Neural crest cell (in vitro differentiated cells): ENCODE data around the gene COMT. TPM values are rescaled to one million over a fixed set of nuclear protein-coding genes. Genes with fewer than 3 reads are reported as not detected.

ENCODE experiments used
- DNase-seq: peaks from one replicate; pipeline ENCODE4 v3.0.0; 2021; ENCODE audit warnings: low read depth, mixed read lengths, low spot score
- H3K27ac Mint-ChIP-seq: one replicate; pipeline ENCODE4 v1.8.0; 2021; ENCODE audit warnings: mild to moderate bottlenecking, mixed read lengths; ENCODE audit not compliant: unreplicated experiment
- H3K27me3 Mint-ChIP-seq: 2 replicates; pipeline ENCODE4 v1.8.0; 2021; ENCODE audit warnings: low read depth, mild to moderate bottlenecking, mixed read lengths
- H3K36me3 Mint-ChIP-seq: 2 replicates; pipeline ENCODE4 v1.8.0; 2021; ENCODE audit warnings: low read depth, mild to moderate bottlenecking, mixed read lengths
- H3K4me1 Mint-ChIP-seq: 2 replicates; pipeline ENCODE4 v1.8.0; 2021; ENCODE audit warnings: mixed read lengths
- H3K4me3 Mint-ChIP-seq: one replicate; pipeline ENCODE4 v1.8.0; 2021; ENCODE audit warnings: mild to moderate bottlenecking, mixed read lengths
- H3K9me3 Mint-ChIP-seq: 2 replicates; pipeline ENCODE4 v1.8.0; 2021; ENCODE audit warnings: mixed read lengths
- microRNA-seq: library from miRNA; unstranded; fragments of <30 nt; microRNA quantifications from one replicate; pipeline ENCODE4, GENCODE V29; 2020
- total RNA-seq: library from RNA; stranded (reverse); gene quantifications from 2 replicates; pipeline ENCODE4 v1.2.1, GENCODE V29; 2021
- TF ChIP-seq, protein P1 (sequence below): fragments of 200-600 bp; sonication (generic); conservative IDR thresholded peaks from 2 replicates; pipeline ENCODE4 v1.5.0; 2021; ENCODE audit warnings: antibody characterized with exemption, mild to moderate bottlenecking

Gene COMT
- total RNA-seq, 1 donor from 2014 or later, result 86.4 TPM

- H3K27ac Mint-ChIP-seq, result no peak overlapping the region
- no peak for DNase-seq
- TF ChIP-seq, protein P1, sequence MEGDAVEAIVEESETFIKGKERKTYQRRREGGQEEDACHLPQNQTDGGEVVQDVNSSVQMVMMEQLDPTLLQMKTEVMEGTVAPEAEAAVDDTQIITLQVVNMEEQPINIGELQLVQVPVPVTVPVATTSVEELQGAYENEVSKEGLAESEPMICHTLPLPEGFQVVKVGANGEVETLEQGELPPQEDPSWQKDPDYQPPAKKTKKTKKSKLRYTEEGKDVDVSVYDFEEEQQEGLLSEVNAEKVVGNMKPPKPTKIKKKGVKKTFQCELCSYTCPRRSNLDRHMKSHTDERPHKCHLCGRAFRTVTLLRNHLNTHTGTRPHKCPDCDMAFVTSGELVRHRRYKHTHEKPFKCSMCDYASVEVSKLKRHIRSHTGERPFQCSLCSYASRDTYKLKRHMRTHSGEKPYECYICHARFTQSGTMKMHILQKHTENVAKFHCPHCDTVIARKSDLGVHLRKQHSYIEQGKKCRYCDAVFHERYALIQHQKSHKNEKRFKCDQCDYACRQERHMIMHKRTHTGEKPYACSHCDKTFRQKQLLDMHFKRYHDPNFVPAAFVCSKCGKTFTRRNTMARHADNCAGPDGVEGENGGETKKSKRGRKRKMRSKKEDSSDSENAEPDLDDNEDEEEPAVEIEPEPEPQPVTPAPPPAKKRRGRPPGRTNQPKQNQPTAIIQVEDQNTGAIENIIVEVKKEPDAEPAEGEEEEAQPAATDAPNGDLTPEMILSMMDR, result no peak
- peak overlapping the region; percentile 78 for H3K4me3 Mint-ChIP-seq
- H3K27me3 Mint-ChIP-seq, result peaks cover 45% of the 10 kb centered on the region
- no peaks in the 10 kb centered on the region for H3K9me3 Mint-ChIP-seq
- H3K4me1 Mint-ChIP-seq, result peaks cover 13% of the 10 kb centered on the region
- H3K36me3 Mint-ChIP-seq, result no peaks in the 10 kb centered on the region
Observed at GRCh38 chr22:20015187-20015625, 73.6 kb downstream of the COMT start.

DNA sequence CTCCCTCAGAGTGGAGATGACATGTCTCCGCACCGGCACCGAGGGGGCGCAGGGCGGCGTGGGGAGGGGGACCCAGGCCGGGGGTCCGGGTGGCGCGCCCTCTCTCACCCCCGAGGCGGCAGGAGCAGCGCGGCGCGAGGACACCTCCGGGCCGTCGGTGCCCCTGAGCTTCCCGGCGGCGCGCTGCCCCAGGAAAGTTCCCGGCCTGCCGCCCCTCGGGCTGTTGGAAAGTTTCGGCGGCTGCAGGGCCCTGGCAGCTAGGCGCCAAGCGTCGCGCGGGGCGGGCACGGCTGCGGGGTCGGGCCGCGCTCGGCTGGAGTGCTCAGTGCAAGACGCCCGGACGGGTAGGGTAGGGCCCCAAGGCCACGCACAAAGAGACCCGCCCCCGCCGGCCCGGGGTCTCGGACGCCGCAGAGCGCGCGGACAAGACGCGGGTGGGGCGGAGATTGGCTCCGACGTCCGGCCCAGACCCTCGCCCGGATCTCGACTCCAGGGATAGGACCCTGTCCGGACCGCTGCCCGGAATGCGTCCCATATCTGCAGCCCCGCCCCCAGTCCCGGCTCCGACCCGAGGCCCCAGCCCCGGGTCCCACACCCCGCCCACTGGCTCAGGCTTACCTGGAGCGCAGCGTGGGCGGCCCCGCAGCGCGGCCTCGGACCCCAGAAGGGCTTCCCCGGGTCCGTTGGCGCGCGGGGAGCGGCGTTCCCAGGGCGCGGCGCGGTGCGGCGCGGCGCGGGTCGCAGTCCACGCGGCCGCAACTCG lies 74.6 kb downstream of the COMT start:
- Mint-ChIP-seq H3K36me3 (no peaks in the 10 kb centered on the region), H3K27me3 (peaks cover 45% of the 10 kb centered on the region), H3K9me3 (no peaks in the 10 kb centered on the region), H3K4me1 (peaks cover 17% of the 10 kb centered on the region), H3K4me3 (no peak overlapping the region), H3K27ac (no peak overlapping the region)
- peak; percentile 31 for DNase-seq
- TF ChIP-seq, protein P1, result no peak

DNA sequence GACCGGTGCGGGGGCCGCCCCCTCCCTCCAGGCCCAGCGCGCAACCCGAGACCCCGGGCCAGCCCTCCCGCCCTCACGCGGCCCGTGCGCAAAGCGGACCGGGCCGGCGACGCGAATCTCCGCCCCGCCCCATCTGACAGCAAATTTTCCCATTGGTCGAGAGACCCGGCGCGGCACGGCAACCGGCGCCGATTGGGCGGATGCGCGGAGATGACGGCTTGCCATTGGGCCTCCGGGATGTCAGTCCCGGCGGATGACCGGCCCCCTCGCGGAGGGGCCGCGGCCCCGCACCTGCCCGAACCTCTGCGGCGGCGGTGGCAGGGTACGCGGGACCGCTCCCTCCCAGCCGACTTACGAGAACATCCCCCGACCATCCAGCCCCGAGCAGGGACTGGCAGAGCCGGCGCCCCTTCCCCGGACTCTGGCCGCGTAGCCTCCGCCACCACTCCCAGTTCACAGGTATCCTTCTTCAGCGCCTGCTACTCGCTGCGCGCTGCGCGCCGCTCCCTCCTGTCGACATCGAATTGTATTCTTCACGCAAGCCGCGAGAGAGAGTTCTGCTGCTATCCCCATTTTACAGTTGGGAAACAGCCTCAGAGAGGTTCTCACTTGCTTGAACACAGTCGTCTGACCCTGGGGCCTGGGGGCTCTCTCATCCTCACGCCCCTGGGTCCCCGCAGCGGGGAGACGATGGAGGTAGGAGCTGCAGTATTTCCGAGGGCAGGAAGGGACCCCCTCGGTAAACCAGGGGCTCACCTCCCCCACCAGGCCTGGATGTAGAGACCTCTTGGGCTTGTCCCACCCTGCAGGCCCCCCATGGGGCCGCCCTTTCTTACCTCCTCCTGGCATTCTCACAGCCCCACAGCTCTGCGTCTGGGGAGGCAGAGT lies 75.4 kb downstream of the COMT start, which contains the start of gene ARVCF:
Gene ARVCF (minus strand): TSS at position 90 of the 888 bp plus-strand sequence. CDS start 26,029 bp downstream, outside the sequence.
- H3K36me3 Mint-ChIP-seq, result no peaks in the 10 kb centered on the region
- H3K27ac Mint-ChIP-seq, result no peak within 1 kb of the TSS
- TF ChIP-seq, protein P1, result peak; percentile 42
- no peaks in the 10 kb centered on the region for H3K9me3 Mint-ChIP-seq
- H3K4me1 Mint-ChIP-seq, result peaks cover 21% of the 10 kb centered on the region
- peak; percentile 89 for DNase-seq
- H3K4me3 Mint-ChIP-seq, result peak within 1 kb of the TSS; percentile 83
- peaks cover 45% of the 10 kb centered on the region for H3K27me3 Mint-ChIP-seq

GRCh38 chr22:20017622-20017958 lies 76.0 kb downstream of the COMT start:
- no peaks in the 10 kb centered on the region for H3K9me3 Mint-ChIP-seq

GRCh38 chr22:20018001-20018400 lies 76.4 kb downstream of the COMT start:
- peaks cover 45% of the 10 kb centered on the region for H3K27me3 Mint-ChIP-seq
- DNase-seq, result no peak
- H3K4me3 Mint-ChIP-seq, result peak overlapping the region; percentile 83
- H3K27ac Mint-ChIP-seq, result no peak overlapping the region
- peaks cover 27% of the 10 kb centered on the region for H3K4me1 Mint-ChIP-seq
- TF ChIP-seq, protein P1, result no peak
- no peaks in the 10 kb centered on the region for H3K36me3 Mint-ChIP-seq
- H3K9me3 Mint-ChIP-seq, result no peaks in the 10 kb centered on the region

More at GRCh38 chr22:20017622-20017958, 76.0 kb downstream of the COMT start:
- TF ChIP-seq, protein P1, result no peak
- no peak for DNase-seq
- H3K36me3 Mint-ChIP-seq, result no peaks in the 10 kb centered on the region
- peaks cover 45% of the 10 kb centered on the region for H3K27me3 Mint-ChIP-seq
- peaks cover 27% of the 10 kb centered on the region for H3K4me1 Mint-ChIP-seq
- H3K27ac Mint-ChIP-seq, result no peak overlapping the region
- peak overlapping the region; percentile 83 for H3K4me3 Mint-ChIP-seq

Small RNA genes lying within 50 kb of the gene (microRNA-seq; reads per million reads assigned to microRNA genes)
- not detected for gene MIR4761

Other genes starting within 250 kb of the COMT start
- gene SEPTIN5, start 227.3 kb upstream of the COMT start, total RNA-seq, result 30.2 and 31.9 TPM in 2 replicates
- 4.6 and 4.8 TPM in 2 replicates for gene GP1BB, start 218.2 kb upstream of the COMT start, total RNA-seq
- not detected in 2 replicates for gene TBX1, start 181.0 kb upstream of the COMT start, total RNA-seq
- 12.1 and 13.8 TPM in 2 replicates for gene GNB1L, start 86.9 kb upstream of the COMT start, total RNA-seq
- gene RTL10, start 86.9 kb upstream of the COMT start, total RNA-seq, result 26.7 and 28.1 TPM in 2 replicates
- gene TXNRD2, start within 50 bp of the COMT start, total RNA-seq, result 21.7 and 22.2 TPM in 2 replicates
- gene ARVCF, start 75.1 kb downstream of the COMT start, total RNA-seq, result 93.5 and 105 TPM in 2 replicates
- 12.8 and 13.4 TPM in 2 replicates for gene TANGO2, start 79.3 kb downstream of the COMT start, total RNA-seq
- 86.3 and 86.5 TPM in 2 replicates for gene DGCR8, start 138.5 kb downstream of the COMT start, total RNA-seq
- gene RANBP1, start 174.3 kb downstream of the COMT start, total RNA-seq, result 469 and 489 TPM in 2 replicates
- gene TRMT2A, start 175.5 kb downstream of the COMT start, total RNA-seq, result 75.1 and 77.7 TPM in 2 replicates
- 82.1 and 98.9 TPM in 2 replicates for gene ZDHHC8, start 190.0 kb downstream of the COMT start, total RNA-seq
- gene CCDC188, start 209.3 kb downstream of the COMT start, total RNA-seq, result 8.2 and 8.6 TPM in 2 replicates